NCI-H2107 treated with DMSO at 0.1 percent for 48 hours (cell line): Measurements from ENCODE around the gene UQCC2.

Source experiments
- DNase-seq: peaks from one replicate; lab custom pipeline; 2025; ENCODE audit not compliant: unreplicated experiment; lab: John Stamatoyannopoulos, UW

Gene UQCC2

GRCh38 chr6:33708516-33709204 is 2.8 kb downstream of the UQCC2 start:
- DNase-seq, result peak; percentile 50

GRCh38 chr6:33707771-33708170 is 3.7 kb downstream of the UQCC2 start:
- DNase-seq, result peak; percentile 70

GRCh38 chr6:33705955-33706725 is 5.4 kb downstream of the UQCC2 start:
- DNase-seq, result no peak

DNA sequence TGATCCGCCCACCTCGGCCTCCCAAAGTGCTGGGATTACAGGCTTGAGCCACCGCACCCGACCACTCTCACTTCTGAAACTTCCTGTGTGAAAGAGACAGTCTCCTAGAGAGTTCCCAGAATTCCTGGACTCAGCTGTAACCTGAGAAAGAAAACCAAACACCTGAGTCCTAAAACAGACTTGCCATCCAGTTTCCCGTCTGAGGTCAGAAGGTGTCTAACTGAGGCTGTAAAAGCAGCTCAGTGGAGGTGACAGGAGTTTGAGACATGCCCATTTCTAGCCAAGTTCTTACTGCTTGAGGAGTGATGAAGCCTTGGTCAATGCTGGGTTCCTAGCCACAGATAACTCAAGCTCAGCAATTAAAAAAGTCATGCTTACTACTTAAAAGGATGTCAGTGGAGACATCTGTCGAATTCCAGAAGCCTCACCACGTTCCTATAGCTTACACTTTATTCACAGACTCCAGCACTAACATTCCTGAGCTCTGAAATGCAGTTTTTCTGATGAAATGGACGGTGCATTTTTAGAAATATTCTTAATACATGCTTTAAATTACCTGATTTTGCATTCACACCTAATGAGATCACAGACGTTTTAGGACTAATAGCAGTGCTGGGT is 6.1 kb downstream of the UQCC2 start:
- no peak for DNase-seq

DNA sequence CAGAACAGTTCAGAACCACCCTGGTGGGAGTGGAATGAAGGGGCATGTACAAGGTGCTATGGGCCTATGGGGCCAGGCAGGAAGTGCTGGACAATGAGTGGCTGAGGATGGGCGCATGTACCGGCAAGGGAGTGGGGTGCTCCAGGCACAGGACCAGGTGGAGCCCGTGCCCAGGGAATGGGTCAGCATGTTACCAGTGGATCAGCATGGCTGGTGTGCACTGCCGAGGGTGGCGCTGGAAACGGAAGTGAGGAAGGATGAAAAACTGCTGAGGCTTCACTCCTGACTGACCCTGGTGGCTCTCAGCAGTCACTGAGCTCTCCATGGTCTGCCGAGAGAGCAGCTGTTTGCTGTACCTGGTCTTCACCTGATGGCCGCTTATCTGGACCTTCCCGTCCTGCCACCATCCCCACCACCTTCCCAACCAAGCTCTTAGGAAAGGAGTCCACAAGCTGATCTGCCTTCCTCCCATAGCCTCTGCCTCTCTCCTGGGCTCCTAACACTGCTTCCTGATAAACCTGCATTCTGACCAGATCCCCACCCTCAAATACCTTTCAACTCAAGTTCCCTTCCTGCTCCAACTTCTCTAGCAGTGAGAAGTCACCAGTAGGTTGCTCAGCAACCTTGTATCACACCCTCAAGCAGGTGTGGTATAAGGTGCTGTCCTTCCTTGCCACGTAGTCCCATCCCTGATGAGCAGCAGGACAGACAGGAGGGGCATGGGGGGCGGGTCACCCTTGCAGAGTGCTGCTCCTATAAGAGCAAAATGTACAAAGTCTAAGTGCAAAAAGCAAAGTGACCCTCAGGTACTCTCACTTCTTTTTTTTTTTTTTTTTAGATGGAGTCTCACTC is 7.1 kb downstream of the UQCC2 start:
- no peak for DNase-seq

DNA sequence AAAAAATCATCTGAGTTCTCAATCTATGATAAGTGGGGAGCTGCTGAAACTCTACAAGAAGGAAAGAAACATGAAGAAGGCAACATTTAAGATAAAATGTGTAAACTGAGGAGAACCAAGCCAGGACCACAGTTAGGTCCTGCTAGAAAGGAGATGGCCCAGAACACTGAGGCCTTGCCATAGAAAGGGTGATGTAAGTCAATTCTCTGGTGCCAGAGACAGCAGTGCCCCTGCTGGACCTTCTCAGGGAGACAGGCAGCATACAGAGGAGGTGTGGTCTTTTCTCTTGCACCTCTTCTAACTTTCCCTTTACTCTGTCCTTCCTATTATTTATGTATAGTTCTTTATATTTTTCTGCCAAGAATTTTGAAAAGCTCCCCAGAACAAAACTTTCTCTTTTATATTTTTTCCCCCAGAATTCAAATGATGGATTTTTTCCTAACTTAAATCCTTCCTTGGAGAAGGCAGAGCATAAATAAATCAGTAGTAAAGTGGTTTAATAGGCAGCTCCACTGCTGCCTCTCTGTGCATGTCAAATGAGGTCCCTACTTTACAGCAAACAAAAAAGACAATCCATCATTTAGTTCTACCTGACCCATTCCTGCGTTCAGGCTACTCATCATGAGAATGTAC is 9.0 kb downstream of the UQCC2 start:
- DNase-seq, result no peak

DNA sequence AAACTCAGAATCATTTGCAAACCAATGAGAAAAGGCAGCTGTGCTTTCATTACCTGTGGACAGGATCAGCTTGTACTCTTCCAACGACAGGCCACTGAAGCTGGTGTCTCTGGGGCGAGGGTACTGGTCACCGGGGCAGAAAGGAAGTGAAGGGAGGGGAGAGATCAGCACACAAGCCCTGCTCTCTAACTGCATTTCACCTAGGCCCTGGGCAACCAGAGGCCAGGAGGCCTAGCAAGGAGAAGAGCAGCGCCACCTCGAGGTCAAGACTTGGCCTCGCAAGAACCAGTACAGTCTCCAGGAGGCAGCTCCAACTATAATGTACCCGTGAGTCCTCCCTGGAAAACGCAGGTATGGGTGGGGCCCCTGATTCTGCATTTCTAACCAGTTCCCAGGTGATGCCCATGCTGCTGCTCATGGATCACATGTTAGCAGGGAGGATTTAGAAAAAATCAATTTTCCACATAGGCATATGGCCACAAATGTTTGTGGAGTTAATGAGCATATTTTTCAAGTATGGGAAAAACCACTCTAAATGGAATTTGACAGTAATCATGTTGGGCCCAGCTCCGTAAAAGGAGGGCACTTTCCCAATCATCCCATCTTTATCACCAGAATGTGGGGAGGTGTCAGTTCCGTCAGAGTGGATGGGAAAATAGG is 11.0 kb downstream of the UQCC2 start:
- peak; percentile 17 for DNase-seq

DNA sequence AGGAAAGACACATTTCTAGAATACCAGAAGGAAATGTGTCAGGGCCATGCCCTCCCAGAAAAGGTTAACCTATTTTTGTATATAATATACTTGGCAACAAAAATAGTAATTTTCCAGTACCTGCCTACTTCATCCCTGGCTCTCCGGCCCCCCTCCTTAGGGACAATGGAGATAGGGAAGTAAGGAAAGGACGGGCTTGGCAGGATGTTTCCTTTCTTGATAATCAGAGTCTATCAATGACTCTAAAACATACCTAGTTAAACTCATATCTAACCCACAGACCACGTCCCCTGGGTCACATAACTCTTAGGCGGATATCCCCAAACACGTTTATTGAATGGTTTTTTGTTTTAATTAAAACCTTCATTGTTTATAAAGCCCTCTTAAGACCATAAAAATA is 11.8 kb downstream of the UQCC2 start:
- DNase-seq, result no peak

GRCh38 chr6:33699131-33699530 is 12.4 kb downstream of the UQCC2 start:
- no peak for DNase-seq

GRCh38 chr6:33698494-33698893 is 13.0 kb downstream of the UQCC2 start:
- DNase-seq, result no peak

- no peak for DNase-seq
These were observed 13.7 kb downstream of the UQCC2 start for GRCh38 chr6:33697845-33698244.

GRCh38 chr6:33696548-33697518 is 14.7 kb downstream of the UQCC2 start:
- DNase-seq, result peak; percentile 47

DNA sequence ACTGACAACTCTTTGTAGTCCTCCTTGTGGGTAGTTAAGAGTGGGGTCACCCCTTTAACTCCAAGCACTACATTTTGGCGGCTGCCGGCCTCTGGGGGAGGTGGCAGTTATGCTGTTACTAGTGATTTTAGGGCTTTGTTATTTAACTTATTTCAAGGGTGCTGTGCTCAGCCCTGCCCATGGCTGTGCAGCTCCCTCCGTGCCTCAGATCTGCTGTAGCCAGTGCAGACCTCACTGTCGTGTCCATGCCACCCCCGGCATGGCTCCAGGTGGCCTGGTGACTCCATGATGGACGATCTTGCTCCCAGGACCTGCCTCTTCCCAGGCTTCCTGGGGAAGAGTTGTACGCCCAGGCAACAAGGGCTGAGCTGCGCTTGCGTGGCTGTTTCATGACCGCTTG is 15.4 kb downstream of the UQCC2 start:
- no peak for DNase-seq

GRCh38 chr6:33695451-33695887 is 16.0 kb downstream of the UQCC2 start:
- peak; percentile 9 for DNase-seq

GRCh38 chr6:33694977-33695376 is 16.5 kb downstream of the UQCC2 start:
- no peak for DNase-seq

GRCh38 chr6:33694401-33694931 is 17.0 kb downstream of the UQCC2 start:
- DNase-seq, result no peak

DNA sequence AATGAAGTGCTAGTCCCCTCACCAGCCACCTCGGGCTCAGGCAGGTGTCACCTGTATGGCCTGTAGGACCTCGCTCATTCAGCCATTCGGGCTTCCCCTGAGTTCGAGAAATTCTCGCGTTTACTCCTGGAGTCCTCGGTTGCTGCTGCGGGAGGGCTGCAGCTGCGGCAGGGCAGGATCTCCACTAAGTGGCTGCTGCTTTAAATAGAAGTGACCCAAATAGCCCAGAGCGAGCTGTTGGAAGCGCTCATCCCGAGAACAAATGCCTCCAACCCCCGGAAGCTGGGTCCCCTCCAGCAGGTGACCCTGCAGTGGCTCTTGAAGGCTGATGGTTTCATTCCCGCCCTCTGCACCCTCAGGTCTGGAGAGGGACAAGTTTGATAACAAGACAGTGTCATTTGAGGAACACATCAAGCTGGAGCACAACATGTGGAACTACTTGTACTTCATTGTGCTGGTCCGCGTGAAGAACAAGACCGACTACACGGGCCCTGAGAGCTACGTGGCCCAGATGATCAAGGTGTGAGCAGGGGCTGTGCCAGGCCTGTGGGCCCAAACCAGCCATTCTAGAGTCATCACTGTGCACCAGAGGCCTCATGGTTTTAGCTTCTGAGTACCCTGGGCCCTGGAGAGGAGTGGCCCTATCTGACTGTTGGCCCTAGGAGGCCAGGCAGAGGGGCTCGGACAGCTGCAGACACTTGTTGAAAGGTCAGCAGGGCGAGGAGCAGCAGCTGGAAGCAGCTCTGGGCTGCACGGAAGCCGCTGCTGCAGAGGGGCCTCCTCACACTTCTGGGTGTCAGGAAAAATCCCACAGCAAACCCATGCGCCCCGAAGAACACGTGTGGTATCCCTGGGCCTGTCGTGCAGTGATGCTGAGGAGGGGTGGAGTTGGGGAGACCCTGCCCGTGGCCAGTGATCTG is 18.1 kb downstream of the UQCC2 start:
- no peak for DNase-seq

DNA sequence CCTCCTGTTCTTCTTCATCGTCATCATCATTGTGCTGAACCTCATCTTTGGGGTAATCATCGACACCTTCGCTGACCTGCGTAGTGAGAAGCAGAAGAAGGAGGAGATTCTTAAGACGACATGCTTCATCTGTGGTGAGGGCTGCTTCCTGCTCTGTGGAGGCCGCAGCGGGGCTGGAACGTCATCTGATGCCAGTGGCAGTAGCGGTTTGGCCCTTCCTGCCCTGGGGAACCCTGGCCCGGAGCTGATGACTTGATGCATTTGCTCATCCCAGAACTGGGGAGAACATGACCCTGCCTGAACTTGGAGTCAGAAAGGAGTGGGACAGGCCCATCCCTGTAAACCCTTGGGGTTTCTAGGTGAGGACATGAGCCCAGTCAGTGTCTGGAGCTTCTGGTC is 18.7 kb downstream of the UQCC2 start:
- DNase-seq, result no peak
